ENCODE measurements around the gene AK5. TPM values are rescaled to one million over a fixed set of nuclear protein-coding genes. Genes with fewer than 3 reads are reported as not detected.

The AK5 gene
- total RNA-seq, 1 experiment from 2014 or later: 3.0 TPM

GRCh38 chr1:77557053-77557452 is 275.2 kb downstream of the AK5 start:
- Histone ChIP-seq H3K9me3 (ENCODE audit: control insufficient read depth, insufficient read depth, low read depth, low read length) (no peaks in the 10 kb centered on the region), H3K4me3 (ENCODE audit: low read depth in 2 of 2, low read length in 2 of 2) (no peak overlapping the region), H3K36me3 (ENCODE audit: control insufficient read depth, insufficient read depth, low read length) (no peaks in the 10 kb centered on the region; the same call in 1 of the 2 replicates), H3K27me3 (ENCODE audit: control insufficient read depth, insufficient read depth, low read length) (no peaks in the 10 kb centered on the region), H3K27ac (ENCODE audit: low read length) (no peak overlapping the region), H3K4me1 (ENCODE audit: control insufficient read depth, insufficient read depth, low read length) (no peaks in the 10 kb centered on the region)
- intact Hi-C loops (cut with micrococcal nuclease; ENCODE audit: unreplicated experiment): no loop called here
- ChIA-PET CTCF (no interaction called here), POLR2A (no interaction called here)
- TF ChIP-seq POLR2AphosphoS5 (IDR thresholded peaks at IDR 0.05; ENCODE audit: low read depth, low read length) (no peak), TCF7L2 (IDR thresholded peaks at IDR 0.05; ENCODE audit: low read depth, low read length) (no peak)
- TF ChIP-seq, protein P1, sequence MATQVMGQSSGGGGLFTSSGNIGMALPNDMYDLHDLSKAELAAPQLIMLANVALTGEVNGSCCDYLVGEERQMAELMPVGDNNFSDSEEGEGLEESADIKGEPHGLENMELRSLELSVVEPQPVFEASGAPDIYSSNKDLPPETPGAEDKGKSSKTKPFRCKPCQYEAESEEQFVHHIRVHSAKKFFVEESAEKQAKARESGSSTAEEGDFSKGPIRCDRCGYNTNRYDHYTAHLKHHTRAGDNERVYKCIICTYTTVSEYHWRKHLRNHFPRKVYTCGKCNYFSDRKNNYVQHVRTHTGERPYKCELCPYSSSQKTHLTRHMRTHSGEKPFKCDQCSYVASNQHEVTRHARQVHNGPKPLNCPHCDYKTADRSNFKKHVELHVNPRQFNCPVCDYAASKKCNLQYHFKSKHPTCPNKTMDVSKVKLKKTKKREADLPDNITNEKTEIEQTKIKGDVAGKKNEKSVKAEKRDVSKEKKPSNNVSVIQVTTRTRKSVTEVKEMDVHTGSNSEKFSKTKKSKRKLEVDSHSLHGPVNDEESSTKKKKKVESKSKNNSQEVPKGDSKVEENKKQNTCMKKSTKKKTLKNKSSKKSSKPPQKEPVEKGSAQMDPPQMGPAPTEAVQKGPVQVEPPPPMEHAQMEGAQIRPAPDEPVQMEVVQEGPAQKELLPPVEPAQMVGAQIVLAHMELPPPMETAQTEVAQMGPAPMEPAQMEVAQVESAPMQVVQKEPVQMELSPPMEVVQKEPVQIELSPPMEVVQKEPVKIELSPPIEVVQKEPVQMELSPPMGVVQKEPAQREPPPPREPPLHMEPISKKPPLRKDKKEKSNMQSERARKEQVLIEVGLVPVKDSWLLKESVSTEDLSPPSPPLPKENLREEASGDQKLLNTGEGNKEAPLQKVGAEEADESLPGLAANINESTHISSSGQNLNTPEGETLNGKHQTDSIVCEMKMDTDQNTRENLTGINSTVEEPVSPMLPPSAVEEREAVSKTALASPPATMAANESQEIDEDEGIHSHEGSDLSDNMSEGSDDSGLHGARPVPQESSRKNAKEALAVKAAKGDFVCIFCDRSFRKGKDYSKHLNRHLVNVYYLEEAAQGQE (IDR thresholded peaks at IDR 0.05; ENCODE audit: insufficient read depth in 1 of 2, low read depth in 2 of 2, low read length in 1 of 2): no peak
- ATAC-seq (no peak), DNase-seq (ENCODE audit: low read depth, low spot score) (no peak)
- no TSS peak for BruUV-seq (replicated peaks)
- in situ Hi-C loops (cut with HindIII; ENCODE audit: low pct_unique_long_range_greater_than_20kb, low sequenced_read_pairs): no loop called here

DNA sequence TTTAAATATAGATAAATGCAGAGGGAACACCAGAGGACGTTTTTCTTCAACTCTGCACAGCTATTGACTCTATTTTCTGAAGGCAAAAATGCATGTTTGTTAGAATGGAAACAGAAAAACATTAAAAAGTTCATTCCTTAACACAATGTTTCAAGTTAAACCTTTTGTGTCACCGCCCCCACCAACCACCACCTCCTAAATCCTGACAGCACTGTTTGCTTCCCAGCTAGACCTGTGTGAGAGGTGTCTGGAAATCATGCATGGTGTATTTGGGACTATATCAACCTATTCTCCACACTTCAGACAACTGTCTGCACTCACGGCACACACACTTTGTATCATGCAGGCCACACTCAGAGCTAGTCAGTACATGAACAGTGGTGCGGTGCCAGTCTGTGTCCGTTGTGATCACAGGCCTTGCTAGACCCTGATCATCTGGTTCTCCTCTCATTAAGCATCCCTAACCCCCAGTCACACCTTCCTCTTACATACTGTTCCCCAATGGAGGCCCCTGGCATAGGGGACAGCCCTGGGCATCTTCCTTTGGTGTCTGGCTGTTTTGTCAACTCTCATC is 276.9 kb downstream of the AK5 start:
- in situ Hi-C loops (cut with HindIII; ENCODE audit: low pct_unique_long_range_greater_than_20kb, low sequenced_read_pairs) (no loop called here), intact Hi-C loops (cut with micrococcal nuclease; ENCODE audit: unreplicated experiment) (no loop called here)
- BruUV-seq (replicated peaks): no TSS peak
- DNase-seq (ENCODE audit: low read depth, low spot score): no peak
- no peak overlapping the region for H3K27ac ChIP-seq (ENCODE audit: low read length)
- no peaks in the 10 kb centered on the region for H3K27me3 ChIP-seq (ENCODE audit: control insufficient read depth, insufficient read depth, low read length)
- ChIA-PET POLR2A (interaction anchor here (0.8 kb wide), 1 partner anchor 93 kb away, joined by 6 read pairs; no protein-coding TSS in a partner anchor), CTCF (no interaction called here)
- no peak overlapping the region for H3K4me3 ChIP-seq (ENCODE audit: low read depth in 2 of 2, low read length in 2 of 2)
- TF ChIP-seq TCF7L2 (IDR thresholded peaks at IDR 0.05; ENCODE audit: low read depth, low read length) (no peak), POLR2AphosphoS5 (IDR thresholded peaks at IDR 0.05; ENCODE audit: low read depth, low read length) (no peak), SIN3A (IDR thresholded peaks at IDR 0.05; ENCODE audit: borderline replicate concordance, insufficient read depth, low read depth, low read length) (no peak)
- TF ChIP-seq, protein P2, sequence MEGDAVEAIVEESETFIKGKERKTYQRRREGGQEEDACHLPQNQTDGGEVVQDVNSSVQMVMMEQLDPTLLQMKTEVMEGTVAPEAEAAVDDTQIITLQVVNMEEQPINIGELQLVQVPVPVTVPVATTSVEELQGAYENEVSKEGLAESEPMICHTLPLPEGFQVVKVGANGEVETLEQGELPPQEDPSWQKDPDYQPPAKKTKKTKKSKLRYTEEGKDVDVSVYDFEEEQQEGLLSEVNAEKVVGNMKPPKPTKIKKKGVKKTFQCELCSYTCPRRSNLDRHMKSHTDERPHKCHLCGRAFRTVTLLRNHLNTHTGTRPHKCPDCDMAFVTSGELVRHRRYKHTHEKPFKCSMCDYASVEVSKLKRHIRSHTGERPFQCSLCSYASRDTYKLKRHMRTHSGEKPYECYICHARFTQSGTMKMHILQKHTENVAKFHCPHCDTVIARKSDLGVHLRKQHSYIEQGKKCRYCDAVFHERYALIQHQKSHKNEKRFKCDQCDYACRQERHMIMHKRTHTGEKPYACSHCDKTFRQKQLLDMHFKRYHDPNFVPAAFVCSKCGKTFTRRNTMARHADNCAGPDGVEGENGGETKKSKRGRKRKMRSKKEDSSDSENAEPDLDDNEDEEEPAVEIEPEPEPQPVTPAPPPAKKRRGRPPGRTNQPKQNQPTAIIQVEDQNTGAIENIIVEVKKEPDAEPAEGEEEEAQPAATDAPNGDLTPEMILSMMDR (IDR thresholded peaks at IDR 0.05): no peak
- TF ChIP-seq, protein P1 (IDR thresholded peaks at IDR 0.05; ENCODE audit: insufficient read depth in 1 of 2, low read depth in 2 of 2, low read length in 1 of 2): no peak
- H3K36me3 ChIP-seq (ENCODE audit: control insufficient read depth, insufficient read depth, low read length): no peaks in the 10 kb centered on the region; the same call in 1 of the 2 replicates
- H3K4me1 ChIP-seq (ENCODE audit: control insufficient read depth, insufficient read depth, low read length): no peaks in the 10 kb centered on the region
- no peak for ATAC-seq
- no peaks in the 10 kb centered on the region for H3K9me3 ChIP-seq (ENCODE audit: control insufficient read depth, insufficient read depth, low read depth, low read length)
